Progenitor cell of endocrine pancreas (in vitro differentiated cells): Measurements from ENCODE around the gene SLC34A2. TPM values are rescaled to one million over a fixed set of nuclear protein-coding genes. Genes with fewer than 3 reads are reported as not detected.

ENCODE experiments used
- DNase-seq: peaks from one replicate; pipeline ENCODE4 v3.0.0; 2021; ENCODE audit warnings: low spot score; ENCODE audit not compliant: unreplicated experiment
- H3K27ac Mint-ChIP-seq: 2 replicates; pipeline ENCODE4 v1.8.0; 2021; ENCODE audit warnings: mild to moderate bottlenecking, moderate library complexity, mixed read lengths
- H3K27me3 Mint-ChIP-seq: 2 replicates; pipeline ENCODE4 v1.8.0; 2021; ENCODE audit warnings: mixed read lengths
- H3K36me3 Mint-ChIP-seq: 2 replicates; pipeline ENCODE4 v1.8.0; 2022; ENCODE audit warnings: mixed read lengths; ENCODE audit not compliant: insufficient read depth
- H3K4me1 Mint-ChIP-seq: 2 replicates; pipeline ENCODE4 v1.8.0; 2021; ENCODE audit warnings: low read depth, mixed read lengths
- H3K4me3 Mint-ChIP-seq: 2 replicates; pipeline ENCODE4 v1.8.0; 2021; ENCODE audit warnings: low read depth, mild to moderate bottlenecking, moderate library complexity, mixed read lengths
- H3K9me3 Mint-ChIP-seq: 2 replicates; pipeline ENCODE4 v1.8.0; 2021; ENCODE audit warnings: low read depth, mixed read lengths
- CTCF ChIP-seq: fragments of 200-600 bp; sonication (generic); IDR thresholded peaks from one replicate; pipeline ENCODE4 v1.5.0; 2021; ENCODE audit warnings: antibody characterized with exemption, mild to moderate bottlenecking; ENCODE audit not compliant: unreplicated experiment
- total RNA-seq: library from RNA; stranded (reverse); gene quantifications from 2 replicates; pipeline ENCODE4 v1.2.1, GENCODE V29; 2021

Gene SLC34A2
- total RNA-seq, 1 donor from 2014 or later, result 1.1 TPM

DNA sequence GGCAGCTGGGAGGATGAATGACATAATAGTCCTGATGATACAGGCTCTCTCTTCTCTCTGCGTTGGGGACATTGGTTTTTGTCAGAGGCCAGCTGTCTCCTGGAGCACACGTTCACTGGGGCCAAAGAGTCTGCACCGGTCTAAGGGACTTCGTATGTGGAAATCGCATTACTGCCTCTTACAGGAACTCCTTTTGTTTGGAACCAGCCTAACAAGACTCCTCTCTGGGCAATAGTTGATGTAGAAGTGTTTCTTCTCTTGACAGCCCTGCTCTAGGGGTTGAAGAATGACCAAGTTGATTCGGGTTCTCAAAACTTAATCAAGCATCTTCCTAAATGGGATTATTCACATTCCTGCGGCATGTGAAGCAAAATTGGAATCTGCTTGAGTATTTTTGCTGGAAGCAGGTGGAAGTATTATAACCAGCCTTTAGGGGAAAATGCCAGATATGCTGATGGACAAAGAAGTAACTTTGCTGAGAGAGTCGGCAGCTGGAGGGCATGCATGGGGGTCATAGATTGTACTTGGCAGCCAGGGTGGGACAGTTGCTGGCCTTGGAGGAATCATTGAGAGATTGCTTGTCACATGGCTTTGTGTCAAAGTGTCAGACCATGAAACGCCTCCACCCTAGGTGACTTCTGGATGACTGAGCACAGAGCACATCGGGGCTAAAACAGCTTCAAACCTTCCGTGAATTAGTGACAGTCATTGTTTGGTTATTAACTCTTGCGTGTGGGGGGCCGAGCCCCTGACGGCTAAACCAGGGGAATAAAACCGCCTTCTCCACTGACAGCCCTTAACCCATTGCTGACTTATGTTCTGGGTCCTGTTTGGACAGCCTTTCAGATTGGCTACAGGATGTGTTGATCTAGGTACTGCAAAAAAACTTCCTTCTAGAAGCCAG, 34.4 kb upstream of the SLC34A2 start:
- Mint-ChIP-seq H3K4me3 (no peak overlapping the region), H3K27ac (no peak overlapping the region), H3K36me3 (no peaks in the 10 kb centered on the region), H3K27me3 (peaks cover 9% of the 10 kb centered on the region), H3K9me3 (no peaks in the 10 kb centered on the region), H3K4me1 (peaks cover 2% of the 10 kb centered on the region)
- DNase-seq, result no peak
- TF ChIP-seq CTCF, result no peak

- Mint-ChIP-seq H3K4me3 (no peak overlapping the region), H3K27me3 (peaks cover 9% of the 10 kb centered on the region), H3K27ac (no peak overlapping the region), H3K36me3 (no peaks in the 10 kb centered on the region), H3K4me1 (peaks cover 2% of the 10 kb centered on the region), H3K9me3 (no peaks in the 10 kb centered on the region)
- TF ChIP-seq CTCF, result no peak
- DNase-seq, result no peak
Observed at GRCh38 chr4:25624616-25625015, 31.0 kb upstream of the SLC34A2 start.

DNA sequence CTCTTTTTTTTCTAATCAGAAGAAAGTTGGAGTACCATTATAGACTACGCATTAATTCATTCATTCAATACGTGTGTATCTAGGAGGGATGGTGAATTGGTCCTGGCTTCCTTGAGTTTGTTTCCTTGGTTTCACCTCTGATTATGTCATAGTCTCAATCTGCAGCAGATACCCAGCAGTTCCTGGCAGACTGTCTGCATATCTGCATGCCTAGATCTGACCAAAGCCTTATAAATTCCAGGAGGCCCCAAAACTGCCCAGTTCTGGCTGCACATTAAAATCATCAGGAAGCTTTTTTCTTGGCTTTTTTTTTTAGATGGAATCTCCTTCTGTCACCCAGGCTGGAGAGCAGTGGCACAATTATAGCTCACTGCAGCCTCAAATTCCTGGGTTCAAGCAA, 27.2 kb upstream of the SLC34A2 start:
- TF ChIP-seq CTCF, result no peak
- no peak overlapping the region for H3K27ac Mint-ChIP-seq

GRCh38 chr4:25632135-25632534, 23.5 kb upstream of the SLC34A2 start:
- H3K4me1 Mint-ChIP-seq, result no peaks in the 10 kb centered on the region
- H3K27ac Mint-ChIP-seq, result no peak overlapping the region
- H3K4me3 Mint-ChIP-seq, result no peak overlapping the region
- peaks cover 4% of the 10 kb centered on the region for H3K27me3 Mint-ChIP-seq
- no peak for TF ChIP-seq CTCF
- no peaks in the 10 kb centered on the region for H3K36me3 Mint-ChIP-seq
- no peaks in the 10 kb centered on the region for H3K9me3 Mint-ChIP-seq
- DNase-seq, result no peak

More for the DNA sequence above, 27.2 kb upstream of the SLC34A2 start:
- Mint-ChIP-seq H3K27me3 (no peaks in the 10 kb centered on the region), H3K36me3 (no peaks in the 10 kb centered on the region), H3K9me3 (no peaks in the 10 kb centered on the region), H3K4me1 (no peaks in the 10 kb centered on the region), H3K4me3 (no peak overlapping the region)
- no peak for DNase-seq

GRCh38 chr4:25633541-25633940, 22.1 kb upstream of the SLC34A2 start:
- Mint-ChIP-seq H3K4me1 (no peaks in the 10 kb centered on the region), H3K9me3 (no peaks in the 10 kb centered on the region), H3K27ac (peak overlapping the region; percentile 71), H3K36me3 (no peaks in the 10 kb centered on the region), H3K27me3 (peaks cover 9% of the 10 kb centered on the region), H3K4me3 (no peak overlapping the region)
- no peak for DNase-seq
- no peak for TF ChIP-seq CTCF
